ENCODE data around the gene NKAIN2. TPM values are rescaled to one million over a fixed set of nuclear protein-coding genes. Genes with fewer than 3 reads are reported as not detected.

NKAIN2 gene
- total and polyA plus RNA-seq, 9 of the 15 experiments (the other 6 are each of a cell fraction or from before 2014, with no cell fraction given), result not detected

DNA sequence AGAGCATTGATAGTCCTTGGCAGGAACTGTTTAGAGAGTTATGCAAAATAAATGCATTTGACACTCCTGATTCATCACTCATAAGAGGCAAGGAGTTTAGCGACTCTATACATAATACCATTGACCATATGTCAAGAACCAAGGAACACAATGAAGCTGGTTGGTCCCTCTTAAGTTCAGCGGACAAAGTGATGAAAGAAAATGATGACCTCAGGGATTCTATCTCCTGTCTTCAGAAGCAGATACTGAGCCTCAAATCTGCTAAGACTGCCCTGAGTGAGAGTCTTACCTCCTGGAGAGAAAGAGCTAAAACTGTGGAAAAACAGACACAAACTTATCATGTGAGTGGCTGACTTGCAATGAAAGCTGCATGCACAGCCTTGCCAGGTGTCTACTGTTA is 9.5 kb upstream of the NKAIN2 start (continued):
- TF ChIP-seq, protein P1, sequence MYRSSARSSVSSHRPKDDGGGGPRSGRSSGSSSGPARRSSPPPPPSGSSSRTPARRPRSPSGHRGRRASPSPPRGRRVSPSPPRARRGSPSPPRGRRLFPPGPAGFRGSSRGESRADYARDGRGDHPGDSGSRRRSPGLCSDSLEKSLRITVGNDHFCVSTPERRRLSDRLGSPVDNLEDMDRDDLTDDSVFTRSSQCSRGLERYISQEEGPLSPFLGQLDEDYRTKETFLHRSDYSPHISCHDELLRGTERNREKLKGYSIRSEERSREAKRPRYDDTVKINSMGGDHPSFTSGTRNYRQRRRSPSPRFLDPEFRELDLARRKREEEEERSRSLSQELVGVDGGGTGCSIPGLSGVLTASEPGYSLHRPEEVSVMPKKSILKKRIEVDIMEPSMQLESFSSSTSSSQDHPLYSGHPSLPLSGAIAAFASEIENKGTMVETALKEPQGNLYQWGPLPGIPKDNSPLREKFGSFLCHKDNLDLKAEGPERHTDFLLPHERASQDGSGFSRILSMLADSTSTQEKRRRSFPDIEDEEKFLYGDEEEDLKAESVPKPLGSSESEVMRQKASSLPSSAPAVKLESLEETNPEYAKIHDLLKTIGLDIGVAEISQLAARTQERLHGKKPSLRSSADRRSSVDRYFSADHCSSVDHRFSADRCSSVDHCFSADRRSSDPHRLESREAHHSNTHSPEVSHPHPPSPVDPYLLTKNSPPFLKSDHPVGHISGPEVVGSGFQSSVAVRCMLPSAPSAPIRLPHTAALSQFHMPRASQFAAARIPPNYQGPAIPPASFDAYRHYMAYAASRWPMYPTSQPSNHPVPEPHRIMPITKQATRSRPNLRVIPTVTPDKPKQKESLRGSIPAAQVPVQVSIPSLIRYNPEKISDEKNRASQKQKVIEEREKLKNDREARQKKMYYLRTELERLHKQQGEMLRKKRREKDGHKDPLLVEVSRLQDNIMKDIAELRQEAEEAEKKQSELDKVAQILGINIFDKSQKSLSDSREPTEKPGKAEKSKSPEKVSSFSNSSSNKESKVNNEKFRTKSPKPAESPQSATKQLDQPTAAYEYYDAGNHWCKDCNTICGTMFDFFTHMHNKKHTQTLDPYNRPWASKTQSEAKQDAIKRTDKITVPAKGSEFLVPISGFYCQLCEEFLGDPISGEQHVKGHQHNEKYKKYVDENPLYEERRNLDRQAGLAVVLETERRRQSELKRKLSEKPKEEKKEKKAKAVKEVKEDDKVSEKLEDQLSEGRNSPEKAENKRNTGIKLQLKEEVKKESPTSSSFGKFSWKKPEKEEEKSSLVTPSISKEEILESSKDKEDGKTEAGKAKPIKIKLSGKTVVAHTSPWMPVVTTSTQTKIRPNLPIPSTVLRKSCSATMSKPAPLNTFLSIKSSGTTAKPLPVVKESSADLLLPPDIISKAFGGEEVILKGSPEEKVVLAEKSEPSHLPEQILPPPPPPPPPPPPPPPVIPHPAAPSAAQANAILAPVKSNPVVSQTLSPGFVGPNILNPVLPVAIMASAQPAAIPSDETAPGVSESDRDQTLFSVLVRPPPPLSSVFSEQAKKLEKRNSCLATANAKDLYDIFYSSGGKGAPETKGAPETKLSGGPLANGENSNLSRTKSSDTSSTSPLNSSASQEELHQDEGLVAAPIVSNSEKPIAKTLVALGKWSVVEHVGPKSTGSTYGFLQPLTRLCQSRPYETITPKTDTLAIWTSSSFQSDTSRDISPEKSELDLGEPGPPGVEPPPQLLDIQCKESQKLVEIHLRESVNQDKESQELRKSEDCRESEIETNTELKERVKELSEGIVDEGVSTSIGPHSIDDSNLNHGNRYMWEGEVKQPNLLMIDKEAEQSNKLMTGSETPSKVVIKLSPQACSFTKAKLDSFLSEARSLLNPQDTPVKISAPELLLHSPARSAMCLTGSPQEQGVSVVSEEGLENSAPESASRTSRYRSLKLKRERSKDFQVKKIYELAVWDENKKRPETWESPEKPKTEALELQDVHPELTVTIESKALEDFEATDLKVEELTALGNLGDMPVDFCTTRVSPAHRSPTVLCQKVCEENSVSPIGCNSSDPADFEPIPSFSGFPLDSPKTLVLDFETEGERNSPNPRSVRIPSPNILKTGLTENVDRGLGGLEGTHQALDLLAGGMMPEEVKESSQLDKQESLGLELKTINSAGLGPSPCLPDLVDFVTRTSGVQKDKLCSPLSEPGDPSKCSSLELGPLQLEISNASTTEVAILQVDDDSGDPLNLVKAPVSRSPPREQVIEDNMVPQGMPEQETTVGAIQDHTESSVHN (IDR thresholded peaks at IDR 0.05; ENCODE audit: borderline replicate concordance in 1 of 2, low read depth in 1 of 2), result no peak
- TF ChIP-seq, protein P2, sequence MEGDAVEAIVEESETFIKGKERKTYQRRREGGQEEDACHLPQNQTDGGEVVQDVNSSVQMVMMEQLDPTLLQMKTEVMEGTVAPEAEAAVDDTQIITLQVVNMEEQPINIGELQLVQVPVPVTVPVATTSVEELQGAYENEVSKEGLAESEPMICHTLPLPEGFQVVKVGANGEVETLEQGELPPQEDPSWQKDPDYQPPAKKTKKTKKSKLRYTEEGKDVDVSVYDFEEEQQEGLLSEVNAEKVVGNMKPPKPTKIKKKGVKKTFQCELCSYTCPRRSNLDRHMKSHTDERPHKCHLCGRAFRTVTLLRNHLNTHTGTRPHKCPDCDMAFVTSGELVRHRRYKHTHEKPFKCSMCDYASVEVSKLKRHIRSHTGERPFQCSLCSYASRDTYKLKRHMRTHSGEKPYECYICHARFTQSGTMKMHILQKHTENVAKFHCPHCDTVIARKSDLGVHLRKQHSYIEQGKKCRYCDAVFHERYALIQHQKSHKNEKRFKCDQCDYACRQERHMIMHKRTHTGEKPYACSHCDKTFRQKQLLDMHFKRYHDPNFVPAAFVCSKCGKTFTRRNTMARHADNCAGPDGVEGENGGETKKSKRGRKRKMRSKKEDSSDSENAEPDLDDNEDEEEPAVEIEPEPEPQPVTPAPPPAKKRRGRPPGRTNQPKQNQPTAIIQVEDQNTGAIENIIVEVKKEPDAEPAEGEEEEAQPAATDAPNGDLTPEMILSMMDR (IDR thresholded peaks at IDR 0.05 in 2 of 3, conservative IDR thresholded peaks at IDR 0.05 in 1 of 3; ENCODE audit: insufficient read depth in 2 of 3, low read depth in 1 of 3, low read length in 3 of 3), result no peak
- TF ChIP-seq, protein P3, sequence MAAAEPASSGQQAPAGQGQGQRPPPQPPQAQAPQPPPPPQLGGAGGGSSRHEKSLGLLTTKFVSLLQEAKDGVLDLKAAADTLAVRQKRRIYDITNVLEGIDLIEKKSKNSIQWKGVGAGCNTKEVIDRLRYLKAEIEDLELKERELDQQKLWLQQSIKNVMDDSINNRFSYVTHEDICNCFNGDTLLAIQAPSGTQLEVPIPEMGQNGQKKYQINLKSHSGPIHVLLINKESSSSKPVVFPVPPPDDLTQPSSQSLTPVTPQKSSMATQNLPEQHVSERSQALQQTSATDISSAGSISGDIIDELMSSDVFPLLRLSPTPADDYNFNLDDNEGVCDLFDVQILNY (CRISPR knock-in tag; IDR thresholded peaks at IDR 0.05), result no peak
- TF ChIP-seq, protein P4, sequence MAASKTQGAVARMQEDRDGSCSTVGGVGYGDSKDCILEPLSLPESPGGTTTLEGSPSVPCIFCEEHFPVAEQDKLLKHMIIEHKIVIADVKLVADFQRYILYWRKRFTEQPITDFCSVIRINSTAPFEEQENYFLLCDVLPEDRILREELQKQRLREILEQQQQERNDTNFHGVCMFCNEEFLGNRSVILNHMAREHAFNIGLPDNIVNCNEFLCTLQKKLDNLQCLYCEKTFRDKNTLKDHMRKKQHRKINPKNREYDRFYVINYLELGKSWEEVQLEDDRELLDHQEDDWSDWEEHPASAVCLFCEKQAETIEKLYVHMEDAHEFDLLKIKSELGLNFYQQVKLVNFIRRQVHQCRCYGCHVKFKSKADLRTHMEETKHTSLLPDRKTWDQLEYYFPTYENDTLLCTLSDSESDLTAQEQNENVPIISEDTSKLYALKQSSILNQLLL (CRISPR knock-in tag; IDR thresholded peaks at IDR 0.05; ENCODE audit: borderline replicate concordance), result no peak
- TF ChIP-seq ARID1B (IDR thresholded peaks at IDR 0.05), result no peak
